A673 (cell line): ENCODE data around the gene MTRF1. TPM values are rescaled to one million over a fixed set of nuclear protein-coding genes. Genes with fewer than 3 reads are reported as not detected.

Source experiments
- BruUV-seq: library from RNA; stranded (reverse); fragments of 400-500 nt; replicated peaks from 2 replicates; lab custom pipeline; 2021; lab: Mats Ljungman, UMichigan
- CTCF ChIA-PET: fragments of 300-600 bp; sonication (Branson Sonifier 250); formaldehyde crosslinking; loops from one replicate; lab custom pipeline; 2022; ENCODE audit warnings: antibody characterized with exemption; lab: Charles Lee
- POLR2A ChIA-PET: fragments of 300-600 bp; sonication (Branson Sonifier 250); formaldehyde crosslinking; loops from one replicate; lab custom pipeline; 2022; ENCODE audit warnings: antibody characterized with exemption; ENCODE audit not compliant: low non-redundant PET; lab: Charles Lee
- DNase-seq: peaks from one replicate; pipeline ENCODE4 v3.0.0-alpha.2; 2015; ENCODE audit warnings: low spot score
- H3K27ac ChIP-seq: fragments of 200-600 bp; sonication (generic); 2 replicates; pipeline ENCODE4 v1.5.1; 2016; ENCODE audit warnings: mixed run types, low read depth, mild to moderate bottlenecking, mixed read lengths, antibody characterized with exemption, low read length; ENCODE audit not compliant: poor library complexity, severe bottlenecking
- H3K27me3 ChIP-seq: fragments of 200-600 bp; sonication (generic); replicated peaks from 2 replicates; pipeline ENCODE4 v1.6.1; 2017; ENCODE audit warnings: mixed run types, low read depth, mild to moderate bottlenecking, mixed read lengths, antibody characterized with exemption, low read length; ENCODE audit not compliant: insufficient read depth, poor library complexity
- H3K36me3 ChIP-seq: fragments of 200-600 bp; sonication (generic); 2 replicates; pipeline ENCODE4 v1.6.1; 2016; ENCODE audit warnings: mixed run types, mild to moderate bottlenecking, mixed read lengths, antibody characterized with exemption, low read length; ENCODE audit not compliant: insufficient read depth, poor library complexity, severe bottlenecking
- H3K4me1 ChIP-seq: fragments of 200-600 bp; sonication (generic); 2 replicates; pipeline ENCODE4 v1.6.1; 2017; ENCODE audit warnings: mixed run types, mild to moderate bottlenecking, mixed read lengths, antibody characterized with exemption, low read length; ENCODE audit not compliant: insufficient read depth, poor library complexity, severe bottlenecking
- H3K4me3 ChIP-seq: fragments of 200-600 bp; sonication (generic); 2 replicates; pipeline ENCODE4 v1.5.1; 2016; ENCODE audit warnings: low read depth, mixed run types, mild to moderate bottlenecking, mixed read lengths, low read length; ENCODE audit not compliant: poor library complexity, severe bottlenecking
- H3K9me3 ChIP-seq: fragments of 200-600 bp; sonication (generic); 2 replicates; pipeline ENCODE4 v1.6.1; 2016; ENCODE audit warnings: mixed run types, low read depth, mild to moderate bottlenecking, mixed read lengths, antibody characterized with exemption, low read length; ENCODE audit not compliant: poor library complexity, severe bottlenecking
- EZH2 ChIP-seq: fragments of 200-600 bp; sonication (generic); IDR thresholded peaks from 2 replicates; pipeline ENCODE4 v1.6.1; 2017; ENCODE audit warnings: borderline replicate concordance, low read depth, mild to moderate bottlenecking, mixed read lengths, antibody characterized with exemption, low read length; ENCODE audit not compliant: poor library complexity, severe bottlenecking
- intact Hi-C: fragments of 100-400 bp; cut with micrococcal nuclease; formaldehyde crosslinking; loops from one replicate; pipeline ENCODE4 v1.10.0; 2022; ENCODE audit not compliant: unreplicated experiment
- total RNA-seq: library from RNA; stranded (reverse); gene quantifications from 2 replicates; pipeline ENCODE4 v1.2.3, GENCODE V29; 2021
- TF ChIP-seq, protein P1 (sequence below): fragments of 300-800, 200-600 bp; sonication (generic); conservative IDR thresholded peaks from 2 replicates; pipeline ENCODE4 v1.5.1; 2017; ENCODE audit warnings: low read depth, mild to moderate bottlenecking, antibody characterized with exemption, low read length, moderate library complexity, mixed read lengths

The MTRF1 gene
- total RNA-seq, 1 experiment from 2014 or later, result 18.0 TPM

DNA sequence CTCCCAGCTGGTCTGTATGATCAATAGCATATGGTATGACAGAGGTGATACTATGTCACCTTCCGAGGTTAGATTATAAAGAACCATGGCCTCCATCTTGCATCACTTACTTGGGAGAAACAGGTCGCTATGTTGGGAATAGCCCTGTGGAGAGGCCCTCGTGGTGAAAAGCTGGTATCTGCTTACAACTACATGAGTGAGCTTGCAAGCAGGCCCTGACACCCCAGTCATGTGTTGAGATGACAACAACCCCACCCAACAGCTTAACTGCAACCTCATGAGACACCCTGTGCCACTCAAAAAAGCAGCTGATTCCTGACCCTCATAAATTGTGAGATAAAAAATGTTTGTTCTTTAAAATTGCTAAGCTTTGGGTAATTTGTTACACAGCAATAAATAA lies 18.8 kb downstream of the MTRF1 start:
- BruUV-seq, result no TSS peak
- no peaks in the 10 kb centered on the region for H3K4me1 ChIP-seq
- DNase-seq, result no peak
- intact Hi-C loops, result no loop called here
- POLR2A ChIA-PET, result no interaction called here
- H3K27ac ChIP-seq, result no peak overlapping the region
- H3K9me3 ChIP-seq, result no peaks in the 10 kb centered on the region
- H3K27me3 ChIP-seq, result no peaks in the 10 kb centered on the region
- no peak for TF ChIP-seq EZH2
- TF ChIP-seq, protein P1, sequence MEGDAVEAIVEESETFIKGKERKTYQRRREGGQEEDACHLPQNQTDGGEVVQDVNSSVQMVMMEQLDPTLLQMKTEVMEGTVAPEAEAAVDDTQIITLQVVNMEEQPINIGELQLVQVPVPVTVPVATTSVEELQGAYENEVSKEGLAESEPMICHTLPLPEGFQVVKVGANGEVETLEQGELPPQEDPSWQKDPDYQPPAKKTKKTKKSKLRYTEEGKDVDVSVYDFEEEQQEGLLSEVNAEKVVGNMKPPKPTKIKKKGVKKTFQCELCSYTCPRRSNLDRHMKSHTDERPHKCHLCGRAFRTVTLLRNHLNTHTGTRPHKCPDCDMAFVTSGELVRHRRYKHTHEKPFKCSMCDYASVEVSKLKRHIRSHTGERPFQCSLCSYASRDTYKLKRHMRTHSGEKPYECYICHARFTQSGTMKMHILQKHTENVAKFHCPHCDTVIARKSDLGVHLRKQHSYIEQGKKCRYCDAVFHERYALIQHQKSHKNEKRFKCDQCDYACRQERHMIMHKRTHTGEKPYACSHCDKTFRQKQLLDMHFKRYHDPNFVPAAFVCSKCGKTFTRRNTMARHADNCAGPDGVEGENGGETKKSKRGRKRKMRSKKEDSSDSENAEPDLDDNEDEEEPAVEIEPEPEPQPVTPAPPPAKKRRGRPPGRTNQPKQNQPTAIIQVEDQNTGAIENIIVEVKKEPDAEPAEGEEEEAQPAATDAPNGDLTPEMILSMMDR, result no peak
- CTCF ChIA-PET, result no interaction called here
- H3K4me3 ChIP-seq, result no peak overlapping the region
- H3K36me3 ChIP-seq, result no peaks in the 10 kb centered on the region

- intact Hi-C loops, result no loop called here
- no peaks in the 10 kb centered on the region for H3K9me3 ChIP-seq
- CTCF ChIA-PET, result no interaction called here
- H3K27me3 ChIP-seq, result no peaks in the 10 kb centered on the region
- TF ChIP-seq, protein P1, result no peak
- no peak for TF ChIP-seq EZH2
- POLR2A ChIA-PET, result no interaction called here
- no peak overlapping the region for H3K4me3 ChIP-seq
- no peaks in the 10 kb centered on the region for H3K4me1 ChIP-seq
- no TSS peak for BruUV-seq
- DNase-seq, result no peak
- no peaks in the 10 kb centered on the region for H3K36me3 ChIP-seq
- H3K27ac ChIP-seq, result no peak overlapping the region
These were observed 21.8 kb downstream of the MTRF1 start for GRCh38 chr13:41241626-41242025.

DNA sequence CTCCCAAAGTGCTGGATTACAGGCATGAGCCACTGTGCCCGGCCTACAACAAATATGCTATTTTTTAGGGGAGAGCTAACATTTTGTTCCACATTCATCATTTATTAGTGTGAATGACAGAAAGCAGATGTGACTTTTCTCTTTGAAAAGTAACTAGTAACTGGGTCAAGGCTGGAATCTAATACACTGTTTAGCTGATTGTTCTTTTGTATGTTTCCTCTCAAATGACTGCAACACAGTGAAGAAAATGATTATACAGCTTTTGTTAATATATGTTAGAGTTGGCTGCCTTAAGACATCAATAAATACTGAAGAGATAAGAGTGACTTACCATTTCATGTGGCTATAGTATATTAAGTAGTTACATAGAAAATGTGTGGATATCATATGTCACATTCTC lies 27.0 kb downstream of the MTRF1 start:
- no peaks in the 10 kb centered on the region for H3K4me1 ChIP-seq
- H3K27me3 ChIP-seq, result no peaks in the 10 kb centered on the region
- POLR2A ChIA-PET, result no interaction called here
- no peak for DNase-seq
- TF ChIP-seq, protein P1, result no peak
- TF ChIP-seq EZH2, result no peak
- no TSS peak for BruUV-seq
- H3K9me3 ChIP-seq, result no peaks in the 10 kb centered on the region
- no peak overlapping the region for H3K4me3 ChIP-seq
- CTCF ChIA-PET, result interaction anchor here (0.7 kb wide), 1 partner anchor 46 kb away, joined by 3 read pairs; no protein-coding TSS in a partner anchor
- H3K27ac ChIP-seq, result no peak overlapping the region
- no peaks in the 10 kb centered on the region for H3K36me3 ChIP-seq
- intact Hi-C loops, result no loop called here
